HepG2 (cell line): ENCODE measurements around the gene RITA1. TPM values are rescaled to one million over a fixed set of nuclear protein-coding genes. Genes with fewer than 3 reads are reported as not detected.

Source experiments
- ATAC-seq: fragments of 200-7000 bp; cut with Tn5 transposase; 3 replicates; pipeline ENCODE4 v1.9.1; 2020; ENCODE audit warnings: mild to moderate bottlenecking, moderate library complexity
- BruUV-seq: library from RNA; stranded (reverse); fragments of 400-500 nt; replicated peaks from 2 replicates; lab custom pipeline; 2021; lab: Mats Ljungman, UMichigan
- CTCF ChIA-PET: fragments of 300-600 bp; formaldehyde crosslinking; extraction: SDS; loops from one replicate; lab custom pipeline; 2021; ENCODE audit warnings: low total read pairs, inconsistent platforms, low intra/inter-chr PET ratio; lab: Yijun Ruan, JAX
- POLR2A ChIA-PET: fragments of 350-600 bp; sonication (Branson Sonifier 250); formaldehyde crosslinking; loops from one replicate; lab custom pipeline; 2020; ENCODE audit warnings: antibody characterized with exemption, inconsistent platforms; lab: Yijun Ruan, JAX
- DNase-seq: peaks from one replicate; pipeline ENCODE4 v3.0.0-alpha.2; 2015; ENCODE audit warnings: low spot score
- FAIRE-seq: peaks from 3 replicates; lab custom pipeline; 2011; peaks lifted over from hg19 to GRCh38; lab: Jason Lieb, UNC
- H2AFZ ChIP-seq: one replicate; pipeline ENCODE4 v1.6.1; 2011; ENCODE audit warnings: low read length, inconsistent platforms
- H3K27ac ChIP-seq: fragments of 300-600 bp; 3 replicates; pipeline ENCODE4 v1.8.0; 2011; ENCODE audit warnings: mixed run types, mild to moderate bottlenecking, mixed read lengths, low read length, inconsistent platforms; ENCODE audit not compliant: insufficient read depth; ENCODE audit errors: extremely low read length
- H3K27me3 ChIP-seq, 2 experiments: fragments of 200-600 bp in 1 of 2; 2 replicates in 1 of 2; 3 replicates in 1 of 2; pipeline versions ENCODE4 v1.6.0 to v1.8.0; 2011; ENCODE audit warnings: low read length in 2 of 2, mild to moderate bottlenecking in 2 of 2, moderate library complexity in 2 of 2, inconsistent platforms in 1 of 2; ENCODE audit not compliant: insufficient read depth in 2 of 2, control insufficient read depth in 1 of 2
- H3K36me3 ChIP-seq, 2 experiments: fragments of 200-600 bp in 1 of 2; replicated peaks in 1 of 2; 2 replicates in 1 of 2; 3 replicates in 1 of 2; pipeline versions ENCODE4 v1.5.1 to v1.8.0; 2011; ENCODE audit warnings: low read length in 2 of 2, inconsistent platforms in 1 of 2; ENCODE audit not compliant: insufficient read depth in 2 of 2, control insufficient read depth in 1 of 2
- H3K4me1 ChIP-seq: 2 replicates; pipeline ENCODE4 v1.5.1; 2012; ENCODE audit warnings: low read length, inconsistent platforms; ENCODE audit not compliant: insufficient read depth
- H3K4me2 ChIP-seq: 2 replicates; pipeline ENCODE4 v1.6.0; 2011; ENCODE audit warnings: low read depth, low read length, inconsistent platforms
- H3K4me3 ChIP-seq, 3 experiments: fragments of 200-600 bp in 1 of 3; sonication (generic), shearing (Covaris generic) in 1 of 3; replicated peaks in 1 of 3; 2 replicates each; pipeline ENCODE4 v1.5.1; 2011 to 2016; ENCODE audit warnings: low read length in 3 of 3, inconsistent platforms in 2 of 3, low read depth in 2 of 3, mild to moderate bottlenecking in 2 of 3, control low read depth in 1 of 3, mixed read lengths in 1 of 3; ENCODE audit not compliant: insufficient read depth in 1 of 3
- H3K79me2 ChIP-seq: one replicate; pipeline ENCODE4 v1.6.1; 2011; ENCODE audit warnings: low read length, inconsistent platforms; ENCODE audit not compliant: insufficient read depth
- H3K9ac ChIP-seq: 2 replicates; pipeline ENCODE4 v1.6.0; 2011; ENCODE audit warnings: mild to moderate bottlenecking, low read depth, low read length, inconsistent platforms; ENCODE audit not compliant: insufficient read depth
- H3K9me3 ChIP-seq: 2 replicates; pipeline ENCODE4 v1.5.1; 2012; ENCODE audit warnings: mild to moderate bottlenecking, low read length
- H4K20me1 ChIP-seq: 2 replicates; pipeline ENCODE4 v1.6.0; 2011; ENCODE audit warnings: inconsistent platforms, mild to moderate bottlenecking, low read length, moderate library complexity; ENCODE audit not compliant: insufficient read depth
- CEBPZ ChIP-seq: IDR thresholded peaks from 2 replicates; pipeline ENCODE4 v1.6.1; 2012; ENCODE audit warnings: low read length, improper control_type of control experiment
- CHCHD3 ChIP-seq: sonication (generic); formaldehyde crosslinking; IDR thresholded peaks from 2 replicates; pipeline ENCODE4 v1.8.0; 2022; ENCODE audit warnings: mild to moderate bottlenecking, missing genetic modification reagents, moderate library complexity
- GABPB1 ChIP-seq: IDR thresholded peaks from 2 replicates; pipeline ENCODE4 v1.6.1; 2016; ENCODE audit warnings: mild to moderate bottlenecking, missing genetic modification reagents, moderate library complexity, missing compliant biosample characterization
- MLLT10 ChIP-seq: sonication (generic); formaldehyde crosslinking; IDR thresholded peaks from 2 replicates; pipeline ENCODE4 v1.4.0; 2020; ENCODE audit warnings: missing genetic modification reagents
- REXO4 ChIP-seq: sonication (generic); formaldehyde crosslinking; IDR thresholded peaks from 2 replicates; pipeline ENCODE4 v1.8.0; 2022; ENCODE audit warnings: missing genetic modification reagents, mild to moderate bottlenecking, borderline replicate concordance
- SMAD1 ChIP-seq: sonication (generic); formaldehyde crosslinking; IDR thresholded peaks from 2 replicates; pipeline ENCODE4 v1.4.0; 2020; ENCODE audit warnings: missing genetic modification reagents, low read depth, mild to moderate bottlenecking, borderline replicate concordance
- ZFAT ChIP-seq: sonication (generic); formaldehyde crosslinking; conservative IDR thresholded peaks from 2 replicates; pipeline ENCODE4 v1.8.1; 2023; ENCODE audit warnings: missing genetic modification reagents, inconsistent platforms
- ZMYM3 ChIP-seq: sonication (generic); formaldehyde crosslinking; IDR thresholded peaks from 2 replicates; pipeline ENCODE4 v1.5.1; 2020; ENCODE audit warnings: mild to moderate bottlenecking, missing genetic modification reagents
- ZNF30 ChIP-seq: sonication (generic); formaldehyde crosslinking; IDR thresholded peaks from 2 replicates; pipeline ENCODE4 v1.5.0; 2020; ENCODE audit warnings: mild to moderate bottlenecking, missing genetic modification reagents
- ZNF558 ChIP-seq: sonication (generic); formaldehyde crosslinking; IDR thresholded peaks from 2 replicates; pipeline ENCODE4 v1.9.0; 2022; ENCODE audit warnings: mild to moderate bottlenecking, missing genetic modification reagents, borderline replicate concordance
- ZXDC ChIP-seq: sonication (generic); formaldehyde crosslinking; IDR thresholded peaks from 2 replicates; pipeline ENCODE4 v1.5.0; 2020; ENCODE audit warnings: mild to moderate bottlenecking, missing genetic modification reagents
- WGBS: methylation state at CpG from one replicate; pipeline ENCODE4 v1.1.6; 2017; ENCODE audit warnings: low lambda C conversion rate; 5-methylcytosine and 5-hydroxymethylcytosine counted together
- in situ Hi-C: cut with HindIII; loops from 2 replicates; pipeline ENCODE4 v1.10.0; 2017; ENCODE audit warnings: low pct_unique_long_range_greater_than_20kb; ENCODE audit not compliant: extremely low pct_ligation_motif_present
- intact Hi-C: fragments of 100-400 bp; cut with micrococcal nuclease; formaldehyde crosslinking; loops from one replicate; pipeline ENCODE4 v1.10.0; 2022; ENCODE audit not compliant: unreplicated experiment
- polyA plus RNA-seq, 8 experiments: library from polyadenylated mRNA; depleted of rRNA in 3 of 8; stranded (reverse) in 7 of 8; unstranded in 1 of 8; fragments of >200 nt; fragmentation: Illumina TruSeq in 4 of 8; extraction: Trizol in 4 of 8; gene quantifications; 2 replicates each; pipeline versions ENCODE4 v1.2.1 to v1.2.3, GENCODE V29; 2011 to 2016; ENCODE audit warnings: low read depth in 4 of 8, missing spikeins in 1 of 8, mixed read lengths in 1 of 8; ENCODE audit not compliant: insufficient read depth in 1 of 8
- total RNA-seq, 5 experiments: library from RNA; depleted of rRNA; stranded (reverse); fragments of >200 nt; fragmentation: Illumina TruSeq; extraction: Trizol; gene quantifications; 2 replicates each; pipeline ENCODE4 v1.2.3, GENCODE V29; 2016; ENCODE audit warnings: low read depth in 1 of 5

Gene RITA1
- total and polyA plus RNA-seq, 2 of the 13 experiments (the other 11 are each of a cell fraction or from before 2014, with no cell fraction given) = 12.4 to 28.9 TPM

- ATAC-seq = no peak
- WGBS = over 99% methylated on average over 5 of the region's 5 CpGs
- Histone ChIP-seq H3K4me2 (no peak overlapping the region), H3K4me1 (peaks cover 60% of the 10 kb centered on the region), H4K20me1 (no peaks in the 10 kb centered on the region)
- TF ChIP-seq CEBPZ (no peak), GABPB1 (CRISPR knock-in tag) (no peak), ZFAT (CRISPR knock-in tag) (no peak), ZMYM3 (CRISPR knock-in tag) (no peak), ZXDC (no peak), SMAD1 (CRISPR knock-in tag) (no peak), REXO4 (CRISPR knock-in tag) (no peak), ZNF558 (CRISPR knock-in tag) (no peak), ZNF30 (CRISPR knock-in tag) (no peak), MLLT10 (CRISPR knock-in tag) (no peak), CHCHD3 (CRISPR knock-in tag) (no peak)
- TF ChIP-seq, all 625 proteins: peak for 0
- ChIA-PET POLR2A (no interaction called here), CTCF (no interaction called here)
- H3K4me3 ChIP-seq = no peak overlapping the region
- no peak overlapping the region for H3K9ac ChIP-seq
- intact Hi-C loops (no loop called here), in situ Hi-C loops (no loop called here)
- no TSS peak for BruUV-seq
- no peak for FAIRE-seq
- H3K36me3 ChIP-seq = peaks cover 3 to 10% of the 10 kb centered on the region in 2 experiments; a peak in 3 of 5 replicates
- H3K79me2 ChIP-seq = no peaks in the 10 kb centered on the region
- DNase-seq = no peak
- H3K27ac ChIP-seq = no peak overlapping the region
- H3K27me3 ChIP-seq = no peaks in the 10 kb centered on the region
- no peaks in the 10 kb centered on the region for H3K9me3 ChIP-seq
- no peak overlapping the region for H2AFZ ChIP-seq
Measured at GRCh38 chr12:113227686-113228391, 42.3 kb downstream of the RITA1 start.
